GM18868 (cell line): ENCODE data around the gene TH.
"Not testable (repeated sequence)": the region's sequence is repeated elsewhere in the genome, so short reads cannot be mapped to it uniquely, and the experiment has no call there.

Experiments
- ATAC-seq: cut with Tn5 transposase; IDR thresholded peaks from one replicate; pipeline ENCODE4 v1.9.1; 2021; ENCODE audit warnings: mild to moderate bottlenecking, moderate library complexity; ENCODE audit not compliant: unreplicated experiment

The TH gene

DNA sequence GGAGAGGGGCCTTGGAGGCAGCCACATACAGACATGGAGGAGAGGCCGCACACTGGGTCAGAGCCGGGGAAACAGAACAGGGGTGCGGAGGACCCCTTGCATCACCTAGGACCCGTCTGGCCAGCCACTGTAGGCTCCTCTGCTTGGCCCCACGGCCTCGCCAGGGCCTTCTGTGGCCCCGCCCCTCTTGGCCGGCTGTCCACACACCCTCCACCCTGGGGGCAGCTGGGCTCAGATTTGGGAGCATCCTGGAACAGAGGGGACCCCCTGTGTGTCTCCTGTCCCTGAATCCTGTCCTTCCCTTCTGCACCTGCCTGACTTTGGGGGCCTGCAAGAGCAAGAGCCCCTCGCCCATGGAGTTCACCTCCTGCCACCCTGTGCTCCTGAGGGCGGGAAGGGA lies 7.9 kb upstream of the TH start:
- ATAC-seq = no peak

DNA sequence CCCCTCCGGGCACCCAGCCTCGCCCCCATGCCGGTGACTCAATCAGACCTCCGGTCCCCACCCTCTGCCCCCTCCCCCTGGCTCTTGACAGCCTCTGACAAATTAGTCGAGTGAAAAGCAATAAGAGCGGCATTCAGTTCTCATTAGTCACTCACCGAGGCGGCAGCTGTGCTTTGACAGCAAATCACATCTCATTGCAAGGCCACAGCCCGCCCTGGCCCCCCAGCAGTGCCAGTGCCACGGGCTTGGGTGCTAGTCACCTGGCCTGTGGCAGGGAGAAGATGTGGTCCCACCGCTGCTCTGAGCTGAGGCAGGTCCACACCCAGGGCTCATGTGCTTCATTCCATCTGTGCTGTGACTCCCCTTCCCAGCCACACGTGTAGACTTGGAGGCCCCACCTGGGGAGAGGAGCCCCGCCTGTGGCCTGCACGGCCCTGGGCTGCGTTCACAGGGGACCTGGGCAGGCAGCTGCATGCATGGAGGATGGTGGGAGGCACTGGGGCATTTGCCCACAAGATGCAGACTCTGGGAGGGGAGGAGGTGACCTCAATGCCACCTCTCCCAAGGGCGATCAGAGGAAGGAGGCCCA lies 7.4 kb upstream of the TH start:
- no peak for ATAC-seq

- ATAC-seq = not testable (repeated sequence)
Observed at GRCh38 chr11:2178055-2178773, 6.6 kb upstream of the TH start.

- ATAC-seq = no peak
Observed at GRCh38 chr11:2177076-2177475, 5.5 kb upstream of the TH start.

GRCh38 chr11:2176389-2176900 lies 4.8 kb upstream of the TH start:
- ATAC-seq = no peak

DNA sequence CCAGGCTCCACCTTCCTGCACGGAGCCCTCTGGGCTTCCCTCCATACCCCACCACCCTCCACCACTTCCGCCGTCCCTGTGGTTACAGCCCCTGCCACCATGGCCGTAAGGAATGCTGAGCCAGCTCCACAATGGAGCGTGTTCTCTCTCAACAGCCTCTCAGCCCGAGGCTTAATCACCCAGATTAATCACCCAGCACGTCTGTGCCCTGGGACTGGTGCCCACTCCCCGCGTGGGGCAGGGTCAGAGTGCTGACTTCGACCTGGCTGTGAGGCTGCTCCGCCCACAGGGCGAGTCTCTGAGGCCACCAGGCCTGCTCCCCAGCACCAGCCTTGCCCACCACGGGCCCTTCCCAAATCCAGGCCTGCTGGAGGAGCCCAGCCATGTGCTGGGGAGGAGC lies 4.0 kb upstream of the TH start:
- ATAC-seq = no peak

- no peak for ATAC-seq
Observed at GRCh38 chr11:2174361-2174760, 2.7 kb upstream of the TH start.

GRCh38 chr11:2173761-2174160 lies 2.1 kb upstream of the TH start:
- no peak for ATAC-seq

GRCh38 chr11:2173150-2173693 lies 1.6 kb upstream of the TH start:
- ATAC-seq = no peak

DNA sequence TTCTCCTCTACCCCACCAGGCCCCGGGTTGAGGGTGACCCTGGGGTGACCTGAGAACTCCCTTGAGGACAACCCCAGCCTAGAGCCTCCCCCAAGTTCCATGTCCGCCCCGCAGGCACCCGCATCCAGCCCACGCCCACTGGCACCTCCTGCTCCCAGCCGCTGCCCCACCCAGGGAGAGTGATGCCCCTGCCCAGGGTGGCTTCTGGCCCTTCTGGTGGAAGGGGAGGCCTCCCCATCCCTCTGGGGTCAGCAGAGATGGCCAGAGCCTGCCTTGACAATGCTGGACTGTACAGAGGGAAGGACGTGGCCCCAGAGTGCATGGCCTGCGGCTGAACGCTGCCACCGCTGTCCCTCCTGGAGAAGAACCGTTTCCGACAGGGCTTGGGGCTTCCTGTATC lies 1.1 kb upstream of the TH start:
- ATAC-seq = no peak

- ATAC-seq = no peak
Observed at GRCh38 chr11:2169626-2170570, 1.7 kb downstream of the TH start.

DNA sequence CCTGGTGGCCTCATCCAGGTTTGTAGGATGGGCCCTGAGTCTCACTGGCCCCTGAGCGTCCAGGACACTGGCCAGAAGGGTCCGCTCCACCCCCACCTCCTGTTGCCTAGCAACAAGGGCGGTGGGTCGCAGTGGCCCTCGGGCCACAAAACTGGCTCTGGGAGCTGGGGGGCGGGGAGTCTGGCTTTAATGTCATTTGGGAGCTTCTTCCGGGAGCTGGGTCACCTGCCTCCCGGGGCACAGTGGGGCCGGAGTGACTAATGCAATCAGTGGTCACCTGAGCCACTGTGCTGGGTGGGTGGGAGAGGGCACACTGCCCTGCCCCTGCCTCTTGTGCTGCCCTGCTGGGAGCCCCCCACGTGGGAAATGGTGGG lies 2.6 kb downstream of the TH start:
- ATAC-seq = no peak

GRCh38 chr11:2168286-2169004 lies 3.2 kb downstream of the TH start:
- no peak for ATAC-seq

GRCh38 chr11:2167141-2168045 lies 4.2 kb downstream of the TH start:
- ATAC-seq = no peak

GRCh38 chr11:2166091-2166851 lies 5.3 kb downstream of the TH start:
- ATAC-seq = no peak

DNA sequence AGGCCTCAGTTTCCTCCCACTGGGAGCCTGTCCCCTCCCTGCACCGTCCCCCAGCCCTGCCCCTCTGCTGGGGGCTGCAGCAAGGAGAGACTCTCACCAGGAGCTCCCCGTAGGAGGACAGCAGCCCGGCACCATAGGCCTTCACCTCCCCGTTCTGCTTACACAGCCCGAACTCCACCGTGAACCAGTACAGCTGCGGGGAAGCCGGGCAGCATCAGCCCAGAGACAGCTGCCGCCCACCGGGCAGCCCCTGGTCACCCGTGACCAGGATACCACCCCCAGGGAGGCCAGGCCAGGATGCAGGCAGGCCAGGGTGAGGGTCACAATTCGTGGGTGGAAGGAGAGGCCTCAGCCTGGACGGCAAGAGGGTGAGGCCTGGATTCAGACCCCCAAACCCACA lies 6.0 kb downstream of the TH start:
- no peak for ATAC-seq

DNA sequence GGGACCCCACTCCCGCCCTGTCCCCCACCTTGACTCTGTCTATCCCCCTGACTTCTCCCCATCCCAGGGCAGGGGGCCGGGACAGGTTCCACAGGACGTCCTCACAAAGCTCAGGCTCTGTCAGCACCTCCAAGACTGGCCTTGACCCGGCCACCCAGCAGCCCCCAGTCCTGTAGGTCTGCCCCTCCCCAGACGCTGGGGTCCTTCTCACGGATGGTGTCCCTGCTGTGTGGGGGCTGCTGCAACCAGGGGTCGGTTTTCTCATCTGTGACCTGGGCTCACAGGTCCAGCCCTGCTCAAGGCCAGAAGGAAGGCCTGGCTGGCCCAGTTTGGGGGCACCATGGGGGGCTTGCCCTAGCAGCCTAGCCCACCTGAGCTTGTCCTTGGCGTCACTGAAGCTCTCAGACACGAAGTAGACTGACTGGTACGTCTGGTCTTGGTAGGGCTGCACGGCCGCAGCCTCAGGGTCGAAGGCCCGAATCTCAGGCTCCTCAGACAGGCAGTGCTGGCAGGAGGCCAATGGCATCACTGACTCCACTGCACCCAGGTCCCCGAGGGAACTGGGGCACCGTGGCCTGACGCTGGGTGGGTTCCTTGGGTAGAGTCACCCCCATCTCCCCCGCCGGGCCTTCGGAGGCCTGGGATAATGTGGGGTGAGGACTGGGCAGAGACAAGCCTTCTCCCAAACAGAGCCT lies 6.6 kb downstream of the TH start:
- no peak for ATAC-seq

DNA sequence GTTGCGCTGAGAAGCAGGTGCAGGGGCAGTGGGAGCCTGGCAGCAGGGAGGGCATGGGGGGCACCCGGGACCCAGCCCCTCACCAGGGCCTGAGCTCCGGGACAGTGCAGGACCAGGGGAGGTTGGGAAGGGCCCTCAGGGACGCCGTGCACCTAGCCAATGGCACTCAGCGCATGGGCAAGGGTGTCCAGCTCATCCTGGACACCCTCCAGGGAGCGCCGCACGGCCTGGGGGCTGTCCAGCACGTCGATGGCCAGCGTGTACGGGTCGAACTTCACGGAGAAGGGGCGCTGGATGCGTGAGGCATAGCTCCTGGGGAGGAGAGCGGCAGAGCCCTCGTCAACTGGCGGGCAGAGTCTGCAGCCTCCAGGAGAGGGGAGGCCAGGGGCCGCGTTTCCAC lies 7.5 kb downstream of the TH start:
- no peak for ATAC-seq
